ENCODE data around the gene TBL1X. TPM values are rescaled to one million over a fixed set of nuclear protein-coding genes. Genes with fewer than 3 reads are reported as not detected.
"Not testable (repeated sequence)": the region's sequence is repeated elsewhere in the genome, so short reads cannot be mapped to it uniquely, and the experiment has no call there.

Gene TBL1X
- polyA plus RNA-seq (2012; ENCODE audit: insufficient read depth, insufficient read length), result 9.1 TPM

DNA sequence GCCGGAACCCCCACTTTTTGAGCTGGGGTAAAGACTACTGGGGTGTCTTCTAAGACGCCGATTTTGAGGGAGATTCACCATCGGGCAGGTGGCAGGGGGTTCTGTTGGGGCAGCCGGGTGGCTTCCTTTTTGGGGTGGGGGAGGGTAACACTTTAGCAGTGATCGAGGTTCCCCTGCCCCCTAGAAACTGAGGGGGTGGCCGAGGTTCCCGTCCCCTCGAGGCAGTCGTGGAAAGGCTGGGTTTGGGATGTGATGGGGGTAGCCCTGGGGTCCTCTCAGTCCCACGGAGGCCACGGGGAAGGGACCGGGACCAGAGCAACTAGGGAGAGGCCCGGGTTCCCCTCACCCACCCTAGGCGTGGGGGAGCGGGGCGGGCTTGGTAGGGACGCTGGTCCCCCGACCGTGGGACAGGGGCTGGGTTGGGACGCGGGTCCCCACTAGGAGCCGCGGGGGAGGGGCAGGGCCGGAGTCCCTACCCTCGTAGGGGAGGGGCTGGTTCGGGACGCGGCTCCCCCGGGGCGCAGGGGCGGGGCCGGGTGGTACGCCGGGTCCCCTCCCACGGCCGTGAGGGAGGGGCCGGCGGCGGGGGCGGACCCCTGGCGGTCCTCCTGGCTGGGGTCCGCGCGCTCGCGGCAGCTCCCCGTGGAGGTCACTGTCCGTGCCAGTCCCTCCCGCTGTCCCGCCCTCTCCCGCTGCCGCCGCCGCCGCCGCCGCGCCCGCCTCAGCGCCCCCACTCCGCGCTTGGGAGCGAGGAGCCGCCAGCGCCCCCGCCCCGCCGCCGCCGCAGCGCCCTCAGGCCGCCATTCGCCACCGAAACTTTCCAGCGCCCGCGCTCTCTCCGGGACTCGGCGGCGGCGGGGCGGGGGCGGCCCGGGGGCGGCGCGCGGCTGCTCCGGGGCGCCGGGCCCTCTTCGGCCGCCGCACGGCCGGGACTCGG is at the start of gene TBL1X:
TSS of gene TBL1X (plus strand) at position 624 of the 937 bp plus-strand sequence. CDS start 188,529 bp downstream, outside the sequence.
- no peak for DNase-seq (ENCODE audit: low read depth, low spot score)
- H3K4me3 ChIP-seq (ENCODE audit: low read length), result peak within 1 kb of the TSS; percentile 52

DNA sequence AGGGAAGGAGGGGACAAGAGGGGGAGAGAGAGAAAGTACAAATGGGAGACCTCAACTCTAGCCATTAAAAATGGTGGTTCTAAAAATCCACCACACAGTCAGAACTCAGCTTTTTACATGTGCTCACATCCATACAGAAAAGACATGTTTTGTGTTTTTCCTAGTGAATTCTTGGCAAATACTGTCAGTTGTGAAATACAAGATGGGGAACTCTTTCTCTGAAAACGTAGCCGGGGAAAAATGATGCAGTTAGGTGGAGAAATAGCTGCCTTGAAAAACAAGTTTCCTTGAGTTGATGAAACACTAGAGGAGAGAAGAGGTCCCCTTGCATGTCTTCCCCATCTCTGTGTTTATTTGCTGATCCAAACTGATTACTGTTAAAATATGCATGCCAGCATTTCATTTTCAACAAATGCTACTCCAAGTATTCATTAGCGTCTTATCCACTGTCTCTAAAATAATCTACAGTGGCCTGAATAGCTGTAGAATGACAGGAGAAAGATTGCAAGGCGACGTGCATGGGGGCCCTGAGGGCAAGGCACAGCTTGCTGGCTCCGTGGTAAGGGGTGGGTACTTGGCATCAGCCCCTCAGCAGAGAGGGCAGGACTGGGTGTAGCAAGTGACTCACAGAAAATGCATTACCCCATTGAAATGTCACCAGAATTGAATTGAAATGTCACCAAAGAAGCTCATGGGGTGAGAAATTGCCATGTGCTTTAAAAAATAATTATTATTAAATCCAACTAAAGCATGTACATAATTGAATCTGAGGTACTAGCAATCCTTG is 48.1 kb upstream of the TBL1X start:
- DNase-seq (ENCODE audit: low read depth, low spot score), result no peak
- H3K4me3 ChIP-seq (ENCODE audit: low read length), result no peak overlapping the region

DNA sequence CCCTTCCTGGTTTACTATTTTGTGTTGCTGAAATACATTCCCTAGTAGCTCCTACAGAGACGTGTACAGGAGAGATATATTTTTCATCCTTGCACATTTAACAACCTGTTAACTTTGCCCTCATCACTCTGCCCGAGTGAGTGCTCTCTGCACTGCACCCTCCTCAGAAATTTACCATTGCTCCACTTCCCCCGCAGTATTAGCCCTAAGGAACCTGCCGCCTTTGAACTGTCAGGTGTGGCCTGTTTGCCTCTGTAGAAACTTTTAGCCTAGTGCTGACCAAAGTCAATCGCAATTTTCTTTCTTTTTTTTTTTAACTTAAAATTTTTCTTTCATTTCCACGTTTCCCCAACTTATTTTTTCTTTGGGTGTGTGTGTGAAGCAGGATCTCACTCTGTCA is 46.6 kb upstream of the TBL1X start:
- no peak for DNase-seq (ENCODE audit: low read depth, low spot score)
- no peak overlapping the region for H3K4me3 ChIP-seq (ENCODE audit: low read length)

DNA sequence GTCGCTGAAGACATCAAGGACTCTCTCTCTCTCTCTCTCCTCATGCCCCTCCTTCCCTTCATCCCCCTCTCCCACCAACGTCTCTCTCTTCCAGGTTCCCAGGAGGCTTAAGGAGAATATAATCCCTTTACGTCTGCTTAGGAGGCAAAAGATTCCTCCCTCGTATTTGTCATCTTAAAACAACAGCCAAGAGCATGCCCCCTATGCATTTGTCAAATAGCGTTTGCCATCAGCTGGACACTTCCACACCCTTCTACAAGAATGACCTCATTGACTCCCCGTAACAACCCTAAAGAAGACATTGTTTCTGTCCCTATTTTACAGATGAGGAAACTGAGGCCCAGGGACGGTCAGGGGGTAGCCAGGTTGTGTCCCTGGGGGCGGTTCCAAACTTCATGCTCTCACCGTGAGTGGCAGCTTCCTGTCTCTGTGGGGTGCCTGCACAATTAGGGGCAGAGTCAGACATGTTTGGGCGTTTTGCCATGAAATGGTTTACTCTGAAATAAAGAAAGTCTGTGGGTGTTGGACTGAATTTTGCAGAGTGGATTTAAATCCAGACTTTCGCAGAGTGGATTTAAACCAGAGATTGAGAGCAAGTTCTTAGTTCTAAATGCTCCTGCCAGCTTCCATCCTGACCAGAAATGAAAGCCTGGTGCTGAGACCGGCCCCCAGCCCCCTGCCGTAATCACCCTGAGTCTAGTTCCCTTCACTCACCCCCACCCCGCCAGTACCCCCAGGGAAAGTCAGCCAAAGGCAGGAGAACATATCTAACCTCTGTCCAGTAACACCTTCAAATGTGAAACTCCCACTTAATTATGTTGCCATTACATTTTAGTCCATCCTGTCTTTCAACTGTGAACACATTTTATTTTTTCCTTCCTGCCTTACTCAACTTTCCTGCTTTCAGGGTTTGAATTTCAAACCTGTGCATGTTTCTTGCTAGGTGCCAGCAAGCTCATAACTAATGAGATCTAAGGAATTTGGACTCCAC is 44.3 kb upstream of the TBL1X start:
- H3K4me3 ChIP-seq (ENCODE audit: low read length), result no peak overlapping the region
- DNase-seq (ENCODE audit: low read depth, low spot score), result peak; percentile 11

DNA sequence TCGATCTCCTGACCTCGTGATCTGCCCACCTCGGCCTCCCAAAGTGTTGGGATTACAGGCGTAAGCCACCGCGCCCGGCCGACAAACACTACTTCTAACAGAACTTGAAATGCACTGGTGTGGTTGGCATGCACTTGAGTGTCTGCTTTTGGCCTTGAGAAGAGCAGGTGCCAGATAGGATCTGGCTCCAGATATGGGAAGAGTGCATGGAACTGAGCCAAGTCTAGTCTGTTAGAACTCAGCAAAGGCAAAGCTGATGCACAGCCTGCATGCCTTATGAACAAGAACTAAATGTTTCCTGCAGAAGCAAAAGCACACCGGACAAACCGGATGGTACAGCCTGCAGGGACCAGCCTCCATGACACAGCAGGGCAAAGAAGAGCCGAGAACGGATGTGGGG is 35.1 kb upstream of the TBL1X start:
- DNase-seq (ENCODE audit: low read depth, low spot score), result no peak

DNA sequence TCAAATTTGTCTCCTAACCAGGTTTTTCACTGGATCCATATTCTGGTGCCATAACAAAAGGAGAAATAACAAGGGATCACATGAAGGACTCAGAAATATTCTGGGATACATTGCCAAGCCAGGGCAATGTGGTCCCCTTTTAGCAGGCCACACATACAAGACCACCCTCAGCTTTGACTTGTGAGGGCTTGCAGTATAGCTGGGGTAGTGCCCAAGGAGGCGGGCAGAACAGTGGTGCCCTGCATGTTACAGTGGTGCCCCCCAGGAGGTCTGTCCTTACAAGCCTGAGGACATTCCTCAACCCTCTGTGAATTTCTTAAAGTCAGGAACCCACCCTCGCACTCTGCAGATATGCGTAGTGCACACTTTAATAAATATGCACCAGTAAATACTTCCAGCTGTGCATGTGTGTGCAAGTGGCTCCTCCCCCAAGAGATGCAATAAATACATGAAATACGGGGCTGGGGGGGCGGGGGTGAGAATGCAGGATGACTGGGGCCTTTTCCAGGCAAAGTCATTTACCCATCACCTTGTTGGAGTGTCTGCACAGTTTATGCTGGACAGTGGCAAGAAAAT is 34.4 kb upstream of the TBL1X start:
- no peak overlapping the region for H3K4me3 ChIP-seq (ENCODE audit: low read length)
- DNase-seq (ENCODE audit: low read depth, low spot score), result no peak

More for the DNA sequence above, 35.1 kb upstream of the TBL1X start:
- no peak overlapping the region for H3K4me3 ChIP-seq (ENCODE audit: low read length)

DNA sequence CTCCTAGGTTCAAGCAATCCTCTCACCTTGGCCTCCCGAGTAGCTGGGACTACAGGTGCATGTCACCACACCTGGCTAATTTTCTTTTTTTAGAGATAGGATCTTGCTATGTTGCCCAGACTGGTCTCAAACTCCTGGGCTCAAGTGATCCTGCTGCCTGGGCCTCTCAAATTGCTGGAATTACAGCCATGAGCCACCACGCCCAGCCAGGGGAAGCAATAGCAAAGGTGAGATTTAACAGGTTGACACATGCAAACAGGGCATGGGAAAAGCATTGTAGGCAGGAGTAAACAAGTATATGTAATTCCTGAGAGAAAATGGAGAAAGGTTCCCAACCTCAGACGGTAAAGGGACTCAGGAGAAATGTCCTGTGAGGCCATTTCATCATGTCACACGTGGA is 33.6 kb upstream of the TBL1X start:
- H3K4me3 ChIP-seq (ENCODE audit: low read length), result no peak overlapping the region
- DNase-seq (ENCODE audit: low read depth, low spot score), result no peak

DNA sequence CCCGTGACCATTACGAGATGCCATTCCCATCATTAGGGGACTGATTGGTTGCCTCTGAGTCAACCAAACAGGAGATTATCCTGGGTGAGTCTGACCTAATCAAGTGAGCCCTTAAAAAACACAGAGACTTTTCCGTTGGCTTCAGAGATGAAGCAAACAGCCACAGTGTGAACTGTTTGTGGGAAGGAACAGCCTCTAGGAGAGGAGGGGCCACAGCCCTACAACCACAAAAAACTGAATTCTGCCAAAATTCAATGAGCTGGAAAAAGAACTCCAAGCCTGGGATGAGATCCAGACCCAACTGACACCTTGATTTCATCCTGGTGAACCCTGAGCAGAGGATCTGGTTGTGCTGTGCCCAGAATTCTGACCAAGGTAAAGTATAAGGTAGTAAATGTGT is 31.3 kb upstream of the TBL1X start:
- H3K4me3 ChIP-seq (ENCODE audit: low read length), result no peak overlapping the region
- no peak for DNase-seq (ENCODE audit: low read depth, low spot score)

DNA sequence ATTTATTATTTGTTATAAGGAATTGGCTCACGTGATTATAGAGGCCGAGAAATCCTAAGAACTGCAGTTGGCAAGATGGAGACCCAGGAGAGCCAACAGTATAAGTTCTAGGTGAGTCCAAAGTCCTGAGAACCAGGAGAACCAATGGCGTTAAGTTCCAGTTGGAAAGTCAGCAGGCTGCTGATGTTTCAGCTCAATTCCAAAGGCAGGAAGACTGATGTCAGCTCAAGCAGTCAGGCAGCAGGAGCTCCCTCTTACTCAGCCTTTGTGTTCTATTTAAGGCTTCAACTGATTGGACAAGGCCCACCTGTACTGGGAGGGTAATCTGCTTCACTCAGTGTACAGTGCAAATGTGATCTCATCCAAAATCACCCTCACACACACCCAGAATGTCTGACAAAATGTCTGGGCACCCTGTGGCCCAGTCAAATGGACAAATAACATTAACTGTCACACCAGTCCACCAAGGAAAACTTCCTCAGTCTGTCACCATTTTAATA is 30.8 kb upstream of the TBL1X start:
- DNase-seq (ENCODE audit: low read depth, low spot score), result no peak
- H3K4me3 ChIP-seq (ENCODE audit: low read length), result no peak overlapping the region

DNA sequence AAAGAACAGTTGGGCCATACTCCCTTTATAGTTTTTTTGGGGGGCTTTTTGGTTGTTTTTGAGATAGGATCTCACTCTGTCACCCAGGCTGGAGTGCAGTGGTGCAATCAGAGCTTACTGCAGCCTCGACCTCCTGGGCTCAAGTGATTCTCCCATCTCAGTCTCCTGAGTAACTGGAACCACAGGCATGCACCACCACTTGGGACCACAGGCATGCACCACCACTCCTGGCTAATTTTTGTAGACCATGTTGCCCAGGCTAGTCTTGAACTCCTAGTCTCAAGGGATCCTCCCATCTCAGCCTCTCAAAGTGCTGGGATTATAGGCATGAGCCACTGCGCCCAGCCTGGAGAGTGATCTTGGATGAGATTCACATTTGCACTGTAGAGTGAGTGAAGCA is 29.8 kb upstream of the TBL1X start:
- not testable (repeated sequence) for H3K4me3 ChIP-seq (ENCODE audit: low read length); DNase-seq (ENCODE audit: low read depth, low spot score)

DNA sequence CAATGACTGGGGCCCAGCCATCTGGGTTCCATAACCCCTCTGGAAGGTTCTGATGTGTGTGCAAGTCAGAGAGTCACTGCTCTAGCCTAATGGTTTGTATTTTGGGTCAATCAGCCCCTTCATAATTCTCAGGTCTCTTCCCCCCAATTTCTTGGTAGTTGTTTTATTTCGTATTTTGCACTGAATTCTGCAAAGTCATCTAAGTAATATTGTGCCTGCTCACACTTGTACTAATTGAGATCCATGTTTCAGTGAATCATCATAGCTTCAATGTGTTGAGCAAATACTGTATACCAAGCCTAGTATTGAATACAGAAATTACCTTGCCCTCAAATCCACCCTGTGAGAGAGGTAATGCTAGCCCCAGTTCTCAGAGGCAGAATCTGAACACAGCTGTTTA is 28.0 kb upstream of the TBL1X start:
- no peak for DNase-seq (ENCODE audit: low read depth, low spot score)
- H3K4me3 ChIP-seq (ENCODE audit: low read length), result no peak overlapping the region

DNA sequence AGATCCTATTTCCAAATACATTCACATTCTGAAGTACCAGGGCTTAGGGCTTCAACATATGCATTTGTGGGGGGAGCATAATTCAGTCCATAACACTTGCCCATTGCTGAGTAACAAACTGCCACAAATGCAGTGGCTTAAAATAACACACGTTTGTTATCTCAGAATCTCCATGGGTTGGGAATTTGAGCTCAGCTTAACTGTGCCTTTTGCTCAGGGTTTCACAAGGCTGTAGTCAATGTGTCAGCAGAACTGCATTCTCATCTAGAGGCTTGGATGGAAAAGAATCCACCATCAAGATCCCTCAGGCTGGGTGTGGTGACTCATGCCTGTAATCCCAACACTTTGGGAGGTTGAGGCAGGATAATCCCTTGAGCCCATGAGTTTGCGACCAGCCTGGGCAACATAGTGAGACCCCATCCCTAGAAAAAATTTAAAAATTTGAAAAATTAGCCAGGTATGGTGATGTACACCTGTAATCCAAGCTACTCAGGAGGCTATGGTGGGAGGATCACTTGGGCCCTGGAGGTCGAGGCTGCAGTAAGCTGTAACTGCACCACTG is 25.8 kb upstream of the TBL1X start:
- no peak for DNase-seq (ENCODE audit: low read depth, low spot score)
- H3K4me3 ChIP-seq (ENCODE audit: low read length), result no peak overlapping the region

DNA sequence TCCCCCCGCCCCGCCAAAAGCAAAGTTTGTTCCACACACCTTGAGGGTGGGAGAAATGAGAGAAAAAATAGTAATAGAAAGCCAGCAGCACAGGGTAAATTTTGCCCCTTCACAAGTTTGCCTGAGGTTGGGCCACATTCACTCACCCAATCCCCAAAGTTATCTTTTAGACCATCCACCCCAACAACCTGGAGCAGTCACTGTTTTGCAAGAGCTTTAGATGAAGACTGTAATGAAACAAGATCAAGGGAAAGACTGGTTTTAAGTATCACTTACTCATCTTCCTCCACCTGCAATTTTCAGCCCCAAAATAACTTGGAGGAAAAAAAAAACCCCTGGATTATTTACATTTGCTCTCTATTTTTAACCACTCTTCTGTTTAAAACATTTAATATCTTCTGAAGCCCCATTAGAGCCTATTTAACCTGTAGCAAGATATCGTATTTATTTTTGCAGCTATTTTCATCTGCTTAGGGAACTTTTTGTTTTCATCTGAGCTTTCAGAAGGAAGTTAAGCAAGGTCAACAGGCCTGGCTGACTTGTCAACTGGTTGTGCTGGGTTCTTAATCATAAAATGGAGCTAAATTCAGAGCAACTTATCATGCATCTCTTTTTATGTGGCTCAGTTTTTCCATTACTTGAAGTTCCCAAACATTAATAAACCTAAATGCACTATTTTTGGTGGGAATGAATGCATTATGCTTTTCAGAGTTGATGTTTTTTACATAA is 24.6 kb upstream of the TBL1X start:
- H3K4me3 ChIP-seq (ENCODE audit: low read length), result no peak overlapping the region
- DNase-seq (ENCODE audit: low read depth, low spot score), result no peak

DNA sequence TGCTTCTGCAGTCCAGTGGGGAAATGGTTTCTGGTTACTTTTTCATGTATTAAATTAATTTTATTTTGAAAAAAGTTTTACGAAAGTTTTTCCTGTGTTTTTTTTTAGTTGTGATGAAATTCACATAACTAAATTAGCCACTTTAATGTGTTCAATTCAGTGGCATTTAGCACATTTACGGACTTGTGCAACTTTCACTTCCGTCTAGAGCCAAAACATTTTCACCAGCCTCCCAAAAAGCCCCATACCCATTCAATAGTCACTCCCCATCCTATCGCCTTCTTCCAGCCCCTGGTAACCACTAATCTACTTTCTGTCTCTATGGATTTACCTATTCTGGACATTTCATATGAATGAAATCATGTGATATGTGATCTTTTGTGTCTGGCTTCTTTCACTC is 22.8 kb upstream of the TBL1X start:
- H3K4me3 ChIP-seq (ENCODE audit: low read length), result no peak overlapping the region
- DNase-seq (ENCODE audit: low read depth, low spot score), result no peak

DNA sequence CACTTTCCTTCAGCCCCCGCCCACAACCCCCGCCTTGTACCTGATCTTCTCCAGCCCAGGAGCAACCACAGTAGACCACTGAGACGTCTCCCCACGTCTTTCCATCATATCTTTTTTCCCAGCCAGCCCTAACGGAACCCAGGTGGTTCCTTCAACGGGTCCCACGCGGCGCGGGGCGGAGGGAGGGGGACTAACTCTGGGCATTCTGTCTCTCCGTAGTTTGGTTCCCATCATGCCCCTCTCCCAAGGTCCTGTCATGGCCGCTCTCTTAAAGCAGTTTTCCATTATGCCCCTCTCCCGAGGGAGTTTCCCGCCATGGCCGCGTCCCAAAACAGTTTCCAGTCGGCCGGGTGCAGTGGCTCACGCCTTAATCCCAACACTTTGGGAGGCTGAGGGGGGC is 21.5 kb upstream of the TBL1X start:
- H3K4me3 ChIP-seq (ENCODE audit: low read length), result no peak overlapping the region
- DNase-seq (ENCODE audit: low read depth, low spot score), result no peak

DNA sequence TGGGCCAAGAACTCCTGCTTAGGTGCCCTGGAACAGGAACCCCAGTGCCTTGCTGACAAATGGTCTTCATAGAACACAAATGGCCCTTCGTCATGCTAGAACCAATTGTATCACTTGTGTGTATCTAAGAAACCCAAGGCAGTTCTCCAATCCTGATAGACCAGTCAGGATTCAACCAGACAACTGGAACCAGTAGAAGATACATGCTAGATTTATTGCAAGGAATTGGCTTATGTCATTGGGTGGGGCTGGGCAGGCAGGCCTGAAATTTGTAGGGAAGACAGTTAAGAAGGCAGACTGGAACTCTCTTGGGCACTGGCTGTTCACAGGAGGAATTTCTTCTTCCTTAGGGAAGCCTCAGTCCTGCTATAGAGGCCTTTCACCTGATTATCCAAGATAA is 17.0 kb upstream of the TBL1X start:
- DNase-seq (ENCODE audit: low read depth, low spot score), result no peak
- no peak overlapping the region for H3K4me3 ChIP-seq (ENCODE audit: low read length)

DNA sequence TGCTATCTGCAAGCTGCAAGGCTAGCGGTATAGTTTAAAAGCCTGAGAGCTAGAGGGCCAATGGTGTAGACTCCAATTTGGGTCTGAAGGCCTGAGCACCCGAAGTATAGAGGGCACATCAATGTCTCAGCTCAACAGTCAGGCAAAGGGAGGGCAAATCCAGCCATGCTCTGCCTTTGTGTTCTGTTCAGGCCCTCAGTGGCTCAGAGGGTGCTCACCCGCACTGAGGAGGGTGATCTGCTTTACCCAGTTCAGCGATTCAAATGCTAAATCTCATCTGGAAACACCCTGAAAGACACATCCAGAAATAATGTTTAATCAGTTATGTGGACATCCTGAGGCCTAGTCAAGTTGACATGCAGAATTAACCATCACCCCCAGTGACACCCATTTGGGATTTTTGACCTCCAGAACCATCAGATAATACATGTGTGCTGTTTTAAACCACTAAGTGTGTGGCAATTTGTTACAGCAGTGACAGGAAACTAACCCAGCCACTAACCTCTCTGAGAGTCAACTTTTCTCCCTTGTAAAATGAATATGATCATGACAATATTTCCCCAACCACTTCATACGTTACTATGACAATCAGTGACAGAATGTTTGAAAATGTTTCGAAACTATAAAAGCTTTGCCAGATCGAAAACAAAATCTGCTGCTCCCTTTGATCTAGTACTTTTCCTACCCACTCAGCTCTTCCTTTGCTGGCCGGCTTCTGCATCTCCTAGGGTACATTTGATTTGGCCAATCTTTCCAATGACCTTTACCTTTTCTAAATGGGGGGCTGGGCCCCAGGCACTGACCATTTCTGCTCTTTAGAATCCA is 8.4 kb upstream of the TBL1X start:
- no peak overlapping the region for H3K4me3 ChIP-seq (ENCODE audit: low read length)
- DNase-seq (ENCODE audit: low read depth, low spot score), result peak; percentile 67
